ENCODE data around the gene KRTCAP3.

DNA sequence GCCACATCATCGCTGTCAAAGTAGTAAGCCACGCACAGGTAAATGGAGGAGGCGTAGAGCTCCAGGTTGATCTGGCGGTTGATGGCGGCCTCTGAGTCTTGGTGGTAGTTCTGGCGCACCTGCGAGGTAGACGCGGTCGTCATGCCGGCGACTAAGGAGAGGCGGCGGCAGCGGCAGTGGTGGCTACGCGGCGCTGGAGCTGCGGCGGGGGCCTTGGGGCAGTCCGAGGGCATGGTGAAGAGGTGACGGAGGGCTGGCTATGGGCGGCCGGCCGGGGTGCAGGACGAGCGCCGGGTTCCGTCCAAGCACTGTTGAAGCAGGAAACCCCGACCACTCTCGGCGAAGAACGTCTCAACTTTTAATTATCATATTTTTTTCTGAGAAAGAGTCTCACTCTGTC lies 49.0 kb upstream of the KRTCAP3 start:
- TF ChIP-seq, protein P1, sequence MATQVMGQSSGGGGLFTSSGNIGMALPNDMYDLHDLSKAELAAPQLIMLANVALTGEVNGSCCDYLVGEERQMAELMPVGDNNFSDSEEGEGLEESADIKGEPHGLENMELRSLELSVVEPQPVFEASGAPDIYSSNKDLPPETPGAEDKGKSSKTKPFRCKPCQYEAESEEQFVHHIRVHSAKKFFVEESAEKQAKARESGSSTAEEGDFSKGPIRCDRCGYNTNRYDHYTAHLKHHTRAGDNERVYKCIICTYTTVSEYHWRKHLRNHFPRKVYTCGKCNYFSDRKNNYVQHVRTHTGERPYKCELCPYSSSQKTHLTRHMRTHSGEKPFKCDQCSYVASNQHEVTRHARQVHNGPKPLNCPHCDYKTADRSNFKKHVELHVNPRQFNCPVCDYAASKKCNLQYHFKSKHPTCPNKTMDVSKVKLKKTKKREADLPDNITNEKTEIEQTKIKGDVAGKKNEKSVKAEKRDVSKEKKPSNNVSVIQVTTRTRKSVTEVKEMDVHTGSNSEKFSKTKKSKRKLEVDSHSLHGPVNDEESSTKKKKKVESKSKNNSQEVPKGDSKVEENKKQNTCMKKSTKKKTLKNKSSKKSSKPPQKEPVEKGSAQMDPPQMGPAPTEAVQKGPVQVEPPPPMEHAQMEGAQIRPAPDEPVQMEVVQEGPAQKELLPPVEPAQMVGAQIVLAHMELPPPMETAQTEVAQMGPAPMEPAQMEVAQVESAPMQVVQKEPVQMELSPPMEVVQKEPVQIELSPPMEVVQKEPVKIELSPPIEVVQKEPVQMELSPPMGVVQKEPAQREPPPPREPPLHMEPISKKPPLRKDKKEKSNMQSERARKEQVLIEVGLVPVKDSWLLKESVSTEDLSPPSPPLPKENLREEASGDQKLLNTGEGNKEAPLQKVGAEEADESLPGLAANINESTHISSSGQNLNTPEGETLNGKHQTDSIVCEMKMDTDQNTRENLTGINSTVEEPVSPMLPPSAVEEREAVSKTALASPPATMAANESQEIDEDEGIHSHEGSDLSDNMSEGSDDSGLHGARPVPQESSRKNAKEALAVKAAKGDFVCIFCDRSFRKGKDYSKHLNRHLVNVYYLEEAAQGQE (IDR thresholded peaks at IDR 0.05; ENCODE audit: low read depth) = no peak
- no peak for TF ChIP-seq EP300 (IDR thresholded peaks at IDR 0.05; ENCODE audit: borderline replicate concordance)
- TF ChIP-seq TAF1 (IDR thresholded peaks at IDR 0.05; ENCODE audit: low read depth) = no peak
- no peak for TF ChIP-seq ZBTB7A (IDR thresholded peaks at IDR 0.05; ENCODE audit: low read depth)
- TF ChIP-seq, protein P2, sequence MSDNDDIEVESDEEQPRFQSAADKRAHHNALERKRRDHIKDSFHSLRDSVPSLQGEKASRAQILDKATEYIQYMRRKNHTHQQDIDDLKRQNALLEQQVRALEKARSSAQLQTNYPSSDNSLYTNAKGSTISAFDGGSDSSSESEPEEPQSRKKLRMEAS (IDR thresholded peaks at IDR 0.05) = no peak
- TF ChIP-seq CEBPB (IDR thresholded peaks at IDR 0.05) = no peak
- no peak for TF ChIP-seq EGR1 (IDR thresholded peaks at IDR 0.05)
- TF ChIP-seq FOXM1 (IDR thresholded peaks at IDR 0.05; ENCODE audit: borderline replicate concordance, low read depth) = no peak
- no peak for TF ChIP-seq TCF12 (IDR thresholded peaks at IDR 0.05; ENCODE audit: low read depth)
- TF ChIP-seq RAD21 (IDR thresholded peaks at IDR 0.05; ENCODE audit: low read depth) = no peak
- TF ChIP-seq NFIC (IDR thresholded peaks at IDR 0.05) = no peak
- no peak for TF ChIP-seq CREB1 (IDR thresholded peaks at IDR 0.05; ENCODE audit: low read depth)

All from Ishikawa (cell line).